Measurements from ENCODE around the gene KRT82. TPM values are rescaled to one million over a fixed set of nuclear protein-coding genes. Genes with fewer than 3 reads are reported as not detected.

Gene KRT82
- total and polyA plus RNA-seq, 2 experiments from 2014 or later = not detected

DNA sequence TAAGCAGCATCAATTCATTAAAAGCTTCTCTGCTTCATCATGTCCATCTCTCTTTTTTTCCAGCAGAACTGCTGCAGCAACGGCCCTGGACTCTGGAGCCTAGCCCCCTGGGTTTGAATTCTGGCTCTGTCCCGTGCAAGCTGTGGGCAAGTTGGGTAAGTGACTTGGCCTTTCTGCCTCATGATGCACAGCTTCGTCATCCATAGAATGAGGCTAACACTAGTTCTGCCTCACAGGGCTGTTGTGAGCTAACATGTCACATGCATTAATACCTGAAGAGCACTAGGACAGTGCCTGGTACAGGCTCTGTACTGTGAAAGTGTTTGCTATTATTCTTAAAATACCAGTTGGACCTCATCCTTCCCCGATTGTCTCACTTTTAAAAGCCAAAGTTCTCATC, 4.2 kb downstream of the KRT82 start (continued):
- TF ChIP-seq, protein P1, sequence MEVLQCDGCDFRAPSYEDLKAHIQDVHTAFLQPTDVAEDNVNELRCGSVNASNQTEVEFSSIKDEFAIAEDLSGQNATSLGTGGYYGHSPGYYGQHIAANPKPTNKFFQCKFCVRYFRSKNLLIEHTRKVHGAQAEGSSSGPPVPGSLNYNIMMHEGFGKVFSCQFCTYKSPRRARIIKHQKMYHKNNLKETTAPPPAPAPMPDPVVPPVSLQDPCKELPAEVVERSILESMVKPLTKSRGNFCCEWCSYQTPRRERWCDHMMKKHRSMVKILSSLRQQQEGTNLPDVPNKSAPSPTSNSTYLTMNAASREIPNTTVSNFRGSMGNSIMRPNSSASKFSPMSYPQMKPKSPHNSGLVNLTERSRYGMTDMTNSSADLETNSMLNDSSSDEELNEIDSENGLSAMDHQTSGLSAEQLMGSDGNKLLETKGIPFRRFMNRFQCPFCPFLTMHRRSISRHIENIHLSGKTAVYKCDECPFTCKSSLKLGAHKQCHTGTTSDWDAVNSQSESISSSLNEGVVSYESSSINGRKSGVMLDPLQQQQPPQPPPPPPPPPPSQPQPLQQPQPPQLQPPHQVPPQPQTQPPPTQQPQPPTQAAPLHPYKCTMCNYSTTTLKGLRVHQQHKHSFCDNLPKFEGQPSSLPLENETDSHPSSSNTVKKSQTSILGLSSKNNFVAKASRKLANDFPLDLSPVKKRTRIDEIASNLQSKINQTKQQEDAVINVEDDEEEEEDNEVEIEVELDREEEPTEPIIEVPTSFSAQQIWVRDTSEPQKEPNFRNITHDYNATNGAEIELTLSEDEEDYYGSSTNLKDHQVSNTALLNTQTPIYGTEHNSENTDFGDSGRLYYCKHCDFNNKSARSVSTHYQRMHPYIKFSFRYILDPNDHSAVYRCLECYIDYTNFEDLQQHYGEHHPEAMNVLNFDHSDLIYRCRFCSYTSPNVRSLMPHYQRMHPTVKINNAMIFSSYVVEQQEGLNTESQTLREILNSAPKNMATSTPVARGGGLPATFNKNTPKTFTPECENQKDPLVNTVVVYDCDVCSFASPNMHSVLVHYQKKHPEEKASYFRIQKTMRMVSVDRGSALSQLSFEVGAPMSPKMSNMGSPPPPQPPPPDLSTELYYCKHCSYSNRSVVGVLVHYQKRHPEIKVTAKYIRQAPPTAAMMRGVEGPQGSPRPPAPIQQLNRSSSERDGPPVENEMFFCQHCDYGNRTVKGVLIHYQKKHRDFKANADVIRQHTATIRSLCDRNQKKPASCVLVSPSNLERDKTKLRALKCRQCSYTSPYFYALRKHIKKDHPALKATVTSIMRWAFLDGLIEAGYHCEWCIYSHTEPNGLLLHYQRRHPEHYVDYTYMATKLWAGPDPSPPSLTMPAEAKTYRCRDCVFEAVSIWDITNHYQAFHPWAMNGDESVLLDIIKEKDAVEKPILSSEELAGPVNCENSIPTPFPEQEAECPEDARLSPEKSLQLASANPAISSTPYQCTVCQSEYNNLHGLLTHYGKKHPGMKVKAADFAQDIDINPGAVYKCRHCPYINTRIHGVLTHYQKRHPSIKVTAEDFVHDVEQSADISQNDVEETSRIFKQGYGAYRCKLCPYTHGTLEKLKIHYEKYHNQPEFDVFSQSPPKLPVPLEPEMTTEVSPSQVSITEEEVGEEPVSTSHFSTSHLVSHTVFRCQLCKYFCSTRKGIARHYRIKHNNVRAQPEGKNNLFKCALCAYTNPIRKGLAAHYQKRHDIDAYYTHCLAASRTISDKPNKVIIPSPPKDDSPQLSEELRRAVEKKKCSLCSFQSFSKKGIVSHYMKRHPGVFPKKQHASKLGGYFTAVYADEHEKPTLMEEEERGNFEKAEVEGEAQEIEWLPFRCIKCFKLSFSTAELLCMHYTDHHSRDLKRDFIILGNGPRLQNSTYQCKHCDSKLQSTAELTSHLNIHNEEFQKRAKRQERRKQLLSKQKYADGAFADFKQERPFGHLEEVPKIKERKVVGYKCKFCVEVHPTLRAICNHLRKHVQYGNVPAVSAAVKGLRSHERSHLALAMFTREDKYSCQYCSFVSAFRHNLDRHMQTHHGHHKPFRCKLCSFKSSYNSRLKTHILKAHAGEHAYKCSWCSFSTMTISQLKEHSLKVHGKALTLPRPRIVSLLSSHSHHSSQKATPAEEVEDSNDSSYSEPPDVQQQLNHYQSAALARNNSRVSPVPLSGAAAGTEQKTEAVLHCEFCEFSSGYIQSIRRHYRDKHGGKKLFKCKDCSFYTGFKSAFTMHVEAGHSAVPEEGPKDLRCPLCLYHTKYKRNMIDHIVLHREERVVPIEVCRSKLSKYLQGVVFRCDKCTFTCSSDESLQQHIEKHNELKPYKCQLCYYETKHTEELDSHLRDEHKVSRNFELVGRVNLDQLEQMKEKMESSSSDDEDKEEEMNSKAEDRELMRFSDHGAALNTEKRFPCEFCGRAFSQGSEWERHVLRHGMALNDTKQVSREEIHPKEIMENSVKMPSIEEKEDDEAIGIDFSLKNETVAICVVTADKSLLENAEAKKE (CRISPR knock-in tag; IDR thresholded peaks at IDR 0.05) = no peak
- TF ChIP-seq JUNB (IDR thresholded peaks at IDR 0.05; ENCODE audit: unreplicated experiment) (no peak), POLR2AphosphoS5 (IDR thresholded peaks at IDR 0.05; ENCODE audit: low read depth) (no peak), ZNF114 (CRISPR knock-in tag; IDR thresholded peaks at IDR 0.05) (no peak), CTCF (conservative IDR thresholded peaks at IDR 0.05; ENCODE audit: low read depth in 2 of 2) (no peak)

DNA sequence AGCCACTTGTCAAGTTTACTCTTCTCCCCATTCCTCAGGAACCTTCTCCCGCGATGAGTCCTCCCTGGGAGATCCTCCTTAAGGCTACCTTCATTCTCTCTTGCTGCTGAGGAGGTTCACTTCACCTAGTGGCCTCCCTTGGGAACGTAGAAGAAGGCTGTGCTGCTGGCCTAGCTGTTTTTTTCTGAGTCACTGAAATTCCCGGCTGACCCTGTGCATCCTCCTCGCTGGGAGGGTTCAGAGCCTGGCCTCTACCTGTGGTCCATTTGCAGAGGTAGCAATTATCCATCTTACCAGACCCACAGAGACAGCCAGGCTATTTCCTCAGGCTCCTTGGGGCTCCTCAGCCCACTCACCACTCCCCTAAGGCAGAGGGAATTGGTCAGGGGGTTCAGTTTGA, 4.6 kb downstream of the KRT82 start:
- Histone ChIP-seq H3K27me3 (ENCODE audit: insufficient read depth) (no peaks in the 10 kb centered on the region), H3F3A (replicated peaks; ENCODE audit: low read depth) (no peaks in the 10 kb centered on the region), H3K36me3 (ENCODE audit: insufficient read depth) (no peaks in the 10 kb centered on the region), H3K27ac (ENCODE audit: low read depth) (no peak overlapping the region), H4K20me1 (replicated peaks; ENCODE audit: insufficient read depth) (no peaks in the 10 kb centered on the region), H3K4me3 (no peak overlapping the region), H3K9me2 (ENCODE audit: insufficient read depth) (no peaks in the 10 kb centered on the region), H3K4me1 (ENCODE audit: insufficient read depth) (no peaks in the 10 kb centered on the region), H3K4me2 (no peak overlapping the region), H3K79me2 (replicated peaks; ENCODE audit: insufficient read depth) (no peaks in the 10 kb centered on the region), H2AFZ (no peak overlapping the region)
- H3K9me3 Mint-ChIP-seq = no peaks in the 10 kb centered on the region; the same call in 2 of the 3 replicates
- no peak for ATAC-seq
- H3K4me3 Mint-ChIP-seq = no peak overlapping the region
- no peak overlapping the region for H3K27ac Mint-ChIP-seq
- H3K4me1 Mint-ChIP-seq = peaks cover 10% of the 10 kb centered on the region
- H3K27me3 Mint-ChIP-seq (ENCODE audit: insufficient read depth, low read depth, poor library complexity) = no peaks in the 10 kb centered on the region
- no peaks in the 10 kb centered on the region for H3K36me3 Mint-ChIP-seq (ENCODE audit: low read depth)
- DNase-seq (ENCODE audit: low spot score) = no peak
- TF ChIP-seq ETS1 (IDR thresholded peaks at IDR 0.05) = no peak
- no peak for TF ChIP-seq POLR2AphosphoS5 (IDR thresholded peaks at IDR 0.05; ENCODE audit: low read depth)
- TF ChIP-seq CREB1 (CRISPR knock-in tag; IDR thresholded peaks at IDR 0.05; ENCODE audit: low read depth) = no peak
- no peak for TF ChIP-seq CTCF (conservative IDR thresholded peaks at IDR 0.05; ENCODE audit: low read depth in 2 of 2)
- TF ChIP-seq, protein P2, sequence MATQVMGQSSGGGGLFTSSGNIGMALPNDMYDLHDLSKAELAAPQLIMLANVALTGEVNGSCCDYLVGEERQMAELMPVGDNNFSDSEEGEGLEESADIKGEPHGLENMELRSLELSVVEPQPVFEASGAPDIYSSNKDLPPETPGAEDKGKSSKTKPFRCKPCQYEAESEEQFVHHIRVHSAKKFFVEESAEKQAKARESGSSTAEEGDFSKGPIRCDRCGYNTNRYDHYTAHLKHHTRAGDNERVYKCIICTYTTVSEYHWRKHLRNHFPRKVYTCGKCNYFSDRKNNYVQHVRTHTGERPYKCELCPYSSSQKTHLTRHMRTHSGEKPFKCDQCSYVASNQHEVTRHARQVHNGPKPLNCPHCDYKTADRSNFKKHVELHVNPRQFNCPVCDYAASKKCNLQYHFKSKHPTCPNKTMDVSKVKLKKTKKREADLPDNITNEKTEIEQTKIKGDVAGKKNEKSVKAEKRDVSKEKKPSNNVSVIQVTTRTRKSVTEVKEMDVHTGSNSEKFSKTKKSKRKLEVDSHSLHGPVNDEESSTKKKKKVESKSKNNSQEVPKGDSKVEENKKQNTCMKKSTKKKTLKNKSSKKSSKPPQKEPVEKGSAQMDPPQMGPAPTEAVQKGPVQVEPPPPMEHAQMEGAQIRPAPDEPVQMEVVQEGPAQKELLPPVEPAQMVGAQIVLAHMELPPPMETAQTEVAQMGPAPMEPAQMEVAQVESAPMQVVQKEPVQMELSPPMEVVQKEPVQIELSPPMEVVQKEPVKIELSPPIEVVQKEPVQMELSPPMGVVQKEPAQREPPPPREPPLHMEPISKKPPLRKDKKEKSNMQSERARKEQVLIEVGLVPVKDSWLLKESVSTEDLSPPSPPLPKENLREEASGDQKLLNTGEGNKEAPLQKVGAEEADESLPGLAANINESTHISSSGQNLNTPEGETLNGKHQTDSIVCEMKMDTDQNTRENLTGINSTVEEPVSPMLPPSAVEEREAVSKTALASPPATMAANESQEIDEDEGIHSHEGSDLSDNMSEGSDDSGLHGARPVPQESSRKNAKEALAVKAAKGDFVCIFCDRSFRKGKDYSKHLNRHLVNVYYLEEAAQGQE (IDR thresholded peaks at IDR 0.05; ENCODE audit: unreplicated experiment) = no peak
- TF ChIP-seq EZH2 (IDR thresholded peaks at IDR 0.05; ENCODE audit: low read depth, unreplicated experiment) = no peak
- TF ChIP-seq EZH2phosphoT487 (IDR thresholded peaks at IDR 0.05; ENCODE audit: unreplicated experiment) = no peak
